A549 (cell line): Measurements from ENCODE around the gene INCA1. TPM values are rescaled to one million over a fixed set of nuclear protein-coding genes. Genes with fewer than 3 reads are reported as not detected.
A peak's percentile ranks its signal among the peaks of the same experiment; 100 is the strongest.

Experiments used
- ATAC-seq, 2 experiments: fragments of 200-7000 bp in 1 of 2; fragments of >200 bp in 1 of 2; cut with Nextera tagmentation in 1 of 2; cut with Tn5 transposase in 1 of 2; 3 replicates each; pipeline versions ENCODE4 v1.8.0 to v1.9.1; 2018 to 2020; ENCODE audit warnings: mild to moderate bottlenecking in 1 of 2, moderate library complexity in 1 of 2
- CTCF ChIA-PET: fragments of 300-600 bp; sonication (Branson Sonifier 250); formaldehyde crosslinking; extraction: SDS; loops from one replicate; lab custom pipeline; 2021; ENCODE audit warnings: antibody characterized with exemption, inconsistent platforms; lab: Yijun Ruan, JAX
- POLR2A ChIA-PET: fragments of 350-600 bp; formaldehyde crosslinking; extraction: SDS; loops from one replicate; lab custom pipeline; 2021; ENCODE audit warnings: antibody characterized with exemption, inconsistent platforms; lab: Yijun Ruan, JAX
- DNase-seq, 2 experiments: peaks; one replicate each; pipeline versions ENCODE4 v3.0.0 to v3.0.0-alpha.2; 2011 to 2016; ENCODE audit warnings: low read depth in 1 of 2, low spot score in 1 of 2
- FAIRE-seq: peaks from 2 replicates; lab custom pipeline; 2011; peaks lifted over from hg19 to GRCh38; lab: Jason Lieb, UNC
- H3K27ac ChIP-seq, 2 experiments: fragments of >200 bp; sonication (Bioruptor Twin); formaldehyde crosslinking; 3 replicates each; pipeline ENCODE4 v1.5.1; 2016 to 2017
- H3K4me1 ChIP-seq: fragments of >200 bp; sonication (Bioruptor Twin); formaldehyde crosslinking; 3 replicates; pipeline ENCODE4 v1.6.1; 2016
- H3K4me2 ChIP-seq: fragments of >200 bp; sonication (Bioruptor Twin); formaldehyde crosslinking; 3 replicates; pipeline ENCODE4 v1.6.1; 2016
- H3K4me3 ChIP-seq: fragments of >200 bp; sonication (Bioruptor Twin); formaldehyde crosslinking; 3 replicates; pipeline ENCODE4 v1.5.1; 2016
- H3K9me3 ChIP-seq: fragments of >200 bp; sonication (Bioruptor Twin); formaldehyde crosslinking; 3 replicates; pipeline ENCODE4 v1.6.1; 2016
- BCL3 ChIP-seq: fragments of >200 bp; sonication (Bioruptor Twin); formaldehyde crosslinking; IDR thresholded peaks from 3 replicates; pipeline ENCODE4 v1.6.1; 2016
- CBX8 ChIP-seq: fragments of 200-600 bp; sonication (generic); IDR thresholded peaks from 2 replicates; pipeline ENCODE4 v1.6.1; 2016
- CEBPB ChIP-seq, 2 experiments: fragments of >200 bp in 1 of 2; sonication (Bioruptor Twin) in 1 of 2; formaldehyde crosslinking in 1 of 2; IDR thresholded peaks; 2 replicates each; pipeline ENCODE4 v1.6.1; 2012 to 2016
- CTCF ChIP-seq: fragments of >200 bp; sonication (Bioruptor Twin); formaldehyde crosslinking; IDR thresholded peaks from 3 replicates; pipeline ENCODE4 v1.5.1; 2016
- EHF ChIP-seq: fragments of 250-450 bp; sonication (Bioruptor Pico); IDR thresholded peaks from 2 replicates; pipeline ENCODE4 v1.5.0; 2020; ENCODE audit warnings: mild to moderate bottlenecking
- EP300 ChIP-seq, 2 experiments: fragments of >200 bp; sonication (Bioruptor Twin); formaldehyde crosslinking; IDR thresholded peaks; 2 replicates in 1 of 2; 3 replicates in 1 of 2; pipeline ENCODE4 v1.6.1; 2016 to 2017
- ESRRA ChIP-seq: fragments of 150-350 bp; IDR thresholded peaks from 2 replicates; pipeline ENCODE4 v1.6.1; 2014; ENCODE audit warnings: mild to moderate bottlenecking, low read length, borderline replicate concordance
- HDAC2 ChIP-seq: fragments of 200-600 bp; sonication (generic); IDR thresholded peaks from 2 replicates; pipeline ENCODE4 v1.6.1; 2016
- HMGXB4 ChIP-seq: fragments of 250-450 bp; sonication (Bioruptor Pico); IDR thresholded peaks from 2 replicates; pipeline ENCODE4 v1.5.0; 2021; ENCODE audit warnings: mild to moderate bottlenecking, moderate library complexity, borderline replicate concordance
- HOXB13 ChIP-seq: fragments of 250-450 bp; sonication (Bioruptor Pico); IDR thresholded peaks from 2 replicates; pipeline ENCODE4 v1.5.0; 2020; ENCODE audit warnings: low read depth, mild to moderate bottlenecking, moderate library complexity
- HOXB5 ChIP-seq: fragments of 250-450 bp; sonication (Bioruptor Pico); IDR thresholded peaks from 2 replicates; pipeline ENCODE4 v1.5.0; 2020; ENCODE audit warnings: mild to moderate bottlenecking, moderate library complexity
- JUNB ChIP-seq: fragments of >200 bp; sonication (Bioruptor Twin); formaldehyde crosslinking; IDR thresholded peaks from 2 replicates; pipeline ENCODE4 v1.6.1; 2016
- KDM5A ChIP-seq: fragments of 200-600 bp; sonication (generic); IDR thresholded peaks from 2 replicates; pipeline ENCODE4 v1.6.1; 2016; ENCODE audit warnings: antibody characterized with exemption, mild to moderate bottlenecking
- MAFK ChIP-seq: fragments of 450-650 bp; IDR thresholded peaks from 2 replicates; pipeline ENCODE4 v1.6.1; 2014; ENCODE audit not compliant: partially characterized antibody
- MAZ ChIP-seq: fragments of 150-350 bp; IDR thresholded peaks from 2 replicates; pipeline ENCODE4 v1.6.1; 2014; ENCODE audit warnings: antibody characterized with exemption, low read depth, low read length, borderline replicate concordance
- NPAS2 ChIP-seq: fragments of 250-450 bp; sonication (Bioruptor Pico); IDR thresholded peaks from 2 replicates; pipeline ENCODE4 v1.8.0; 2022; ENCODE audit warnings: mild to moderate bottlenecking, moderate library complexity, borderline replicate concordance
- NR3C1 ChIP-seq: fragments of >200 bp; sonication (Bioruptor Twin); formaldehyde crosslinking; IDR thresholded peaks from 3 replicates; pipeline ENCODE4 v1.6.1; 2017
- PBX3 ChIP-seq: IDR thresholded peaks from 2 replicates; pipeline ENCODE4 v1.6.1; 2012
- PHF8 ChIP-seq: fragments of 200-600 bp; sonication (generic); IDR thresholded peaks from 2 replicates; pipeline ENCODE4 v1.6.1; 2016; ENCODE audit warnings: low read depth, mild to moderate bottlenecking, antibody characterized with exemption, moderate library complexity, borderline replicate concordance
- POLR2A ChIP-seq: IDR thresholded peaks from 2 replicates; pipeline ENCODE4 v1.6.1; 2012; ENCODE audit warnings: mild to moderate bottlenecking, low read length
- RAD21 ChIP-seq, 2 experiments: fragments of >200 bp in 1 of 2; sonication (Bioruptor Twin) in 1 of 2; formaldehyde crosslinking in 1 of 2; IDR thresholded peaks in 1 of 2; conservative IDR thresholded peaks in 1 of 2; 2 replicates in 1 of 2; 3 replicates in 1 of 2; pipeline ENCODE4 v1.6.1; 2012 to 2018; ENCODE audit warnings: inconsistent platforms in 1 of 2
- RARB ChIP-seq: fragments of 250-450 bp; sonication (Bioruptor Pico); IDR thresholded peaks from 2 replicates; pipeline ENCODE4 v1.8.0; 2021; ENCODE audit warnings: mild to moderate bottlenecking, moderate library complexity
- RCOR1 ChIP-seq: fragments of 150-350 bp; IDR thresholded peaks from 2 replicates; pipeline ENCODE4 v1.6.1; 2014; ENCODE audit warnings: antibody characterized with exemption, low read length, low read depth
- SMC3 ChIP-seq: fragments of >200 bp; sonication (Bioruptor Twin); formaldehyde crosslinking; IDR thresholded peaks from 3 replicates; pipeline ENCODE4 v1.6.1; 2018; ENCODE audit warnings: inconsistent platforms
- SREBF2 ChIP-seq: fragments of 450-650 bp; IDR thresholded peaks from 2 replicates; pipeline ENCODE4 v1.6.1; 2014; ENCODE audit warnings: mild to moderate bottlenecking, moderate library complexity
- USF2 ChIP-seq: fragments of 450-650 bp; IDR thresholded peaks from 2 replicates; pipeline ENCODE4 v1.6.1; 2014; ENCODE audit warnings: antibody characterized with exemption
- ZNF302 ChIP-seq: fragments of 250-450 bp; sonication (Bioruptor Pico); IDR thresholded peaks from 2 replicates; pipeline ENCODE4 v1.9.0; 2021; ENCODE audit warnings: inconsistent platforms, mild to moderate bottlenecking, moderate library complexity
- ZSCAN20 ChIP-seq: fragments of 250-450 bp; sonication (Bioruptor Pico); IDR thresholded peaks from 2 replicates; pipeline ENCODE4 v1.8.0; 2022; ENCODE audit warnings: mild to moderate bottlenecking, moderate library complexity
- WGBS: methylation state at CpG from one replicate; pipeline ENCODE4 v1.1.6; 2017; ENCODE audit errors: missing lambda C conversion rate; 5-methylcytosine and 5-hydroxymethylcytosine counted together
- polyA plus RNA-seq, 4 experiments: library from polyadenylated mRNA; depleted of rRNA in 3 of 4; stranded (reverse); fragments of >200 nt; fragmentation: RNase III in 1 of 4; extraction: RNeasy Plus Mini Kit Qiagen cat#74134 plus additional on column Dnase treatment in 1 of 4; gene quantifications; 2 replicates in 3 of 4; 3 replicates in 1 of 4; pipeline ENCODE4 v1.2.3, GENCODE V29; 2011 to 2017

The INCA1 gene
- polyA plus RNA-seq, 2 of the 4 experiments (the other 2 are of a cell fraction), result 0.66 to 1.1 TPM

GRCh38 chr17:4982305-4982704 is 15.0 kb downstream of the INCA1 start:
- no peaks in the 10 kb centered on the region for H3K9me3 ChIP-seq
- ChIA-PET POLR2A (no interaction called here), CTCF (interaction anchor here (1.1 to 1.6 kb wide), 3 partner anchors 8 to 73 kb away, joined by 3 to 7 read pairs (median 3); no protein-coding TSS in a partner anchor)
- FAIRE-seq, result no peak
- WGBS, result 84% methylated on average over 5 of the region's 5 CpGs
- no peak overlapping the region for H3K4me3 ChIP-seq
- no peak overlapping the region for H3K4me2 ChIP-seq
- no peak overlapping the region for H3K27ac ChIP-seq
- ATAC-seq, result no peak
- DNase-seq, result no peak
- H3K4me1 ChIP-seq, result peaks cover 10% of the 10 kb centered on the region
- TF ChIP-seq CEBPB (IDR thresholded peaks at IDR 0.05) (no peak), HDAC2 (no peak), POLR2A (no peak), EHF (no peak), RCOR1 (no peak), MAFK (no peak), MAZ (no peak), PBX3 (no peak), ZSCAN20 (CRISPR knock-in tag) (no peak), PHF8 (no peak)

GRCh38 chr17:4980644-4981216 is 16.6 kb downstream of the INCA1 start:
- no peaks in the 10 kb centered on the region for H3K9me3 ChIP-seq
- ATAC-seq (peak; percentile 78 to 84), DNase-seq (peak; percentile 65 to 73), FAIRE-seq (peak; percentile 39)
- WGBS, result 46% methylated on average over 6 of the region's 6 CpGs
- ChIA-PET CTCF (interaction anchor here (0.6 to 4.7 kb wide), 32 partner anchors 11 to 183 kb away, joined by 3 to 79 read pairs (median 5); partner anchors contain the start of genes ENO3, INCA1, KIF1C and RNF167), POLR2A (interaction anchor here (2.4 kb wide), 1 partner anchor 13 kb away, joined by 11 read pairs; the partner anchor contains the start of gene SPAG7)
- no peak overlapping the region for H3K4me2 ChIP-seq
- no peak overlapping the region for H3K4me3 ChIP-seq
- H3K4me1 ChIP-seq, result peaks cover 2% of the 10 kb centered on the region; the same call in 2 of the 3 replicates
- TF ChIP-seq CEBPB (IDR thresholded peaks at IDR 0.05), result peak; percentile 5 to 61; a peak in 2 of 4 replicates
- TF ChIP-seq SMC3, result peak; percentile 84
- no peak for TF ChIP-seq CBX8
- no peak for TF ChIP-seq EP300 (IDR thresholded peaks at IDR 0.05)
- TF ChIP-seq USF2, result no peak
- TF ChIP-seq ZNF302 (CRISPR knock-in tag), result no peak
- TF ChIP-seq HOXB5 (CRISPR knock-in tag), result no peak
- TF ChIP-seq POLR2A, result no peak
- no peak for TF ChIP-seq NR3C1
- peak; percentile 55 to 63 for TF ChIP-seq RAD21 (conservative IDR thresholded peaks at IDR 0.05 in 1 of 2, IDR thresholded peaks at IDR 0.05 in 1 of 2)
- no peak for TF ChIP-seq BCL3
- TF ChIP-seq JUNB, result no peak
- no peak for TF ChIP-seq RARB (CRISPR knock-in tag)
- TF ChIP-seq ZSCAN20 (CRISPR knock-in tag), result no peak
- TF ChIP-seq HOXB13, result no peak
- no peak for TF ChIP-seq NPAS2
- no peak for TF ChIP-seq SREBF2
- TF ChIP-seq HMGXB4 (CRISPR knock-in tag), result no peak
- TF ChIP-seq ESRRA, result no peak
- TF ChIP-seq CTCF, result peak; percentile 73
- TF ChIP-seq KDM5A, result no peak
- no peak overlapping the region for H3K27ac ChIP-seq
